Trophoblast cell (in vitro differentiated cells and primary cell): ENCODE measurements around the gene ZSWIM1.
"Not testable (repeated sequence)": the region's sequence is repeated elsewhere in the genome, so short reads cannot be mapped to it uniquely, and the experiment has no call there.

Source experiments
- DNase-seq, 2 donors: peaks; one replicate each; pipeline ENCODE4 v3.0.0-alpha.2; 2016
- H2AFZ ChIP-seq: 2 replicates; pipeline ENCODE4 v1.6.1; 2013; ENCODE audit warnings: low read length, moderate library complexity, mild to moderate bottlenecking; ENCODE audit not compliant: insufficient read depth, poor library complexity
- H2AK5ac ChIP-seq: 2 replicates; pipeline ENCODE4 v1.6.1; 2013; ENCODE audit warnings: mild to moderate bottlenecking, low read length
- H2BK120ac ChIP-seq: 2 replicates; pipeline ENCODE4 v1.6.1; 2013; ENCODE audit warnings: low read length, mild to moderate bottlenecking, moderate library complexity; ENCODE audit not compliant: insufficient read depth, poor library complexity
- H2BK12ac ChIP-seq: 2 replicates; pipeline ENCODE4 v1.6.1; 2013; ENCODE audit warnings: mild to moderate bottlenecking, low read length, moderate library complexity
- H2BK5ac ChIP-seq: 2 replicates; pipeline ENCODE4 v1.6.1; 2013; ENCODE audit warnings: low read length, low read depth, moderate library complexity, mild to moderate bottlenecking; ENCODE audit not compliant: poor library complexity
- H3K14ac ChIP-seq: 2 replicates; pipeline ENCODE4 v1.6.1; 2013; ENCODE audit warnings: mild to moderate bottlenecking, low read length
- H3K18ac ChIP-seq: 2 replicates; pipeline ENCODE4 v1.6.1; 2013; ENCODE audit warnings: mild to moderate bottlenecking, low read length
- H3K23ac ChIP-seq: 2 replicates; pipeline ENCODE4 v1.6.1; 2013; ENCODE audit warnings: low read length
- H3K27ac ChIP-seq: 2 replicates; pipeline ENCODE4 v1.5.1; 2013; ENCODE audit warnings: low read depth, mild to moderate bottlenecking, inconsistent platforms, low read length, moderate library complexity
- H3K27me3 ChIP-seq: 2 replicates; pipeline ENCODE4 v1.6.1; 2013; ENCODE audit warnings: inconsistent platforms, mild to moderate bottlenecking, low read length, moderate library complexity; ENCODE audit not compliant: insufficient read depth
- H3K36me3 ChIP-seq, 2 experiments: 1 replicate in 1 of 2; 2 replicates in 1 of 2; pipeline ENCODE4 v1.6.1; 2013; ENCODE audit warnings: low read length in 2 of 2, mild to moderate bottlenecking in 2 of 2, moderate library complexity in 1 of 2; ENCODE audit not compliant: insufficient read depth in 2 of 2, control insufficient read depth in 1 of 2
- H3K4ac ChIP-seq: 2 replicates; pipeline ENCODE4 v1.6.1; 2013; ENCODE audit warnings: low read depth, mild to moderate bottlenecking, low read length, moderate library complexity
- H3K4me1 ChIP-seq, 2 experiments: 1 replicate in 1 of 2; 2 replicates in 1 of 2; pipeline ENCODE4 v1.6.1; 2013; ENCODE audit warnings: low read length in 2 of 2, mild to moderate bottlenecking in 2 of 2, moderate library complexity in 1 of 2; ENCODE audit not compliant: insufficient read depth in 2 of 2, control insufficient read depth in 1 of 2
- H3K4me2 ChIP-seq: 2 replicates; pipeline ENCODE4 v1.6.1; 2013; ENCODE audit warnings: inconsistent platforms, mild to moderate bottlenecking, low read length, moderate library complexity
- H3K4me3 ChIP-seq: 2 replicates; pipeline ENCODE4 v1.5.1; 2013; ENCODE audit warnings: mild to moderate bottlenecking, low read depth, low read length, inconsistent platforms
- H3K79me1 ChIP-seq: one replicate; pipeline ENCODE4 v1.6.1; 2013; ENCODE audit warnings: low read length
- H3K79me2 ChIP-seq: 2 replicates; pipeline ENCODE4 v1.6.1; 2013; ENCODE audit warnings: low read length, mild to moderate bottlenecking; ENCODE audit not compliant: control insufficient read depth, insufficient read depth, poor library complexity
- H3K9ac ChIP-seq: 2 replicates; pipeline ENCODE4 v1.6.1; 2013; ENCODE audit warnings: mild to moderate bottlenecking, low read length
- H3K9me3 ChIP-seq: 2 replicates; pipeline ENCODE4 v1.6.1; 2013; ENCODE audit warnings: low read depth, mild to moderate bottlenecking, control low read depth, inconsistent platforms, low read length; ENCODE audit not compliant: insufficient read depth
- H4K12ac ChIP-seq: 2 replicates; pipeline ENCODE4 v1.6.1; 2013; ENCODE audit warnings: low read depth, mild to moderate bottlenecking, low read length, moderate library complexity
- H4K8ac ChIP-seq: 2 replicates; pipeline ENCODE4 v1.6.1; 2013; ENCODE audit warnings: low read depth, mild to moderate bottlenecking, low read length, moderate library complexity
- H4K91ac ChIP-seq: one replicate; pipeline ENCODE4 v1.6.1; 2013; ENCODE audit warnings: low read depth, mild to moderate bottlenecking, low read length, moderate library complexity
- WGBS: extraction: QIAGEN DNeasy Blood & Tissue Kit; methylation state at CpG from one replicate; pipeline ENCODE4 v1.1.7; 2013; ENCODE audit warnings: missing lambda C conversion rate; ENCODE audit not compliant: insufficient read length, insufficient coverage; ENCODE audit errors: extremely low coverage; 5-methylcytosine and 5-hydroxymethylcytosine counted together

Gene ZSWIM1

GRCh38 chr20:45901332-45901731 is 20.3 kb downstream of the ZSWIM1 start:
- not testable (repeated sequence) for H3K4me2 ChIP-seq
- WGBS, result no CpG with 5 or more reads among the region's 6 CpGs

DNA sequence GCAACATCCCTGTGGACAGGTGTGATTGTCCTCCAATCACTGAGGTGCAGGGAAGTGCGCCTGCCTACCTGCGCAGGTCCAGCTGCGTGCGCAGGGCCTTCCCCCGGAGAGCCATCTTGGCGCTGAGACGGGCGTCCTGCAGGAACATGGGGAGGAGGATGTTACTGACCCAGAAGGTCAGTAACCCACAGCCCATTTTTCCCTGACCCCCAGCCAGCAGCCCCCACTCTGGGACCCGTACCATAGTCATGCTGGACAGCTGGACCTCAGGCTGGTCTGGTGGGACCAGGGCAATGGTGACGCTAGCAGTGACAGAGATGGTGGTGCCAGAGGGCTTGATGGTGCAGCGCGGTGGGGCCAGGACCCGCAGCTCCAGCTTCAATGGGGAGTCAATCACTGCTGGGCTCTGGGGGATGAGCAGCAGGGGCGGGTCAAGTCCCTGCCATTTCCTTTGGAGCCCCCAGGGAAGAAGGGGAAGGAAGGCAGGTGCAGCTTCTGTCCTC is 21.2 kb downstream of the ZSWIM1 start:
- Histone ChIP-seq H3K4me2 (no peak overlapping the region), H3K14ac (no peak overlapping the region), H3K27ac (no peak overlapping the region), H2AFZ (no peak overlapping the region), H3K79me2 (no peaks in the 10 kb centered on the region), H4K12ac (no peak overlapping the region), H2AK5ac (no peak overlapping the region), H3K4me1 (peaks cover 0 to 5% of the 10 kb centered on the region in 2 experiments), H2BK12ac (no peak overlapping the region), H2BK120ac (no peak overlapping the region), H4K8ac (no peak overlapping the region), H3K4me3 (no peak overlapping the region), H3K9ac (no peak overlapping the region), H3K27me3 (no peaks in the 10 kb centered on the region), H2BK5ac (no peak overlapping the region), H3K18ac (no peak overlapping the region), H3K23ac (no peak overlapping the region), H3K36me3 (peaks cover 29 to 30% of the 10 kb centered on the region in 2 experiments), H3K4ac (no peak overlapping the region), H3K9me3 (peaks cover 2% of the 10 kb centered on the region), H3K79me1 (no peaks in the 10 kb centered on the region), H4K91ac (no peak overlapping the region)
- WGBS, result no CpG with 5 or more reads among the region's 14 CpGs
- DNase-seq, result peak in 1 of 2 donors; percentile 19

More at GRCh38 chr20:45901332-45901731, 20.3 kb downstream of the ZSWIM1 start:
- H3K4me3 ChIP-seq, H3K79me1 ChIP-seq, DNase-seq, H3K9ac ChIP-seq, H2BK120ac ChIP-seq, H2BK5ac ChIP-seq, H3K4me1 ChIP-seq, H3K27me3 ChIP-seq, H3K9me3 ChIP-seq, H3K23ac ChIP-seq, H2AK5ac ChIP-seq, H3K79me2 ChIP-seq, H2AFZ ChIP-seq, H3K14ac ChIP-seq, H4K12ac ChIP-seq, H4K8ac ChIP-seq, H2BK12ac ChIP-seq, H3K4ac ChIP-seq, H3K18ac ChIP-seq, H4K91ac ChIP-seq, H3K27ac ChIP-seq: not testable (repeated sequence)
- H3K36me3 ChIP-seq, result peaks cover 35 to 36% of the 10 kb centered on the region in 2 experiments

GRCh38 chr20:45904583-45905504 is 23.8 kb downstream of the ZSWIM1 start:
- no peak overlapping the region for H3K18ac ChIP-seq
- H3K4me2 ChIP-seq, result no peak overlapping the region
- no peak overlapping the region for H2BK120ac ChIP-seq
- DNase-seq, result no peak
- H3K4me3 ChIP-seq, result no peak overlapping the region
- H2BK12ac ChIP-seq, result no peak overlapping the region
- no peaks in the 10 kb centered on the region for H3K27me3 ChIP-seq
- no peaks in the 10 kb centered on the region for H3K79me1 ChIP-seq
- H3K36me3 ChIP-seq, result peaks cover 12 to 15% of the 10 kb centered on the region in 2 experiments
- H3K9ac ChIP-seq, result no peak overlapping the region
- no peak overlapping the region for H2BK5ac ChIP-seq
- no peak overlapping the region for H4K8ac ChIP-seq
- no CpG with 5 or more reads among the region's 16 CpGs for WGBS
- H3K23ac ChIP-seq, result no peak overlapping the region
- H3K9me3 ChIP-seq, result no peaks in the 10 kb centered on the region
- H3K27ac ChIP-seq, result no peak overlapping the region
- no peaks in the 10 kb centered on the region for H3K79me2 ChIP-seq
- no peak overlapping the region for H4K12ac ChIP-seq
- no peak overlapping the region for H3K4ac ChIP-seq
- H4K91ac ChIP-seq, result no peak overlapping the region
- no peak overlapping the region for H3K14ac ChIP-seq
- H2AK5ac ChIP-seq, result no peak overlapping the region
- no peak overlapping the region for H2AFZ ChIP-seq
- H3K4me1 ChIP-seq, result peaks cover 0 to 5% of the 10 kb centered on the region in 2 experiments

- H4K91ac ChIP-seq, result no peak overlapping the region
- peaks cover 10 to 15% of the 10 kb centered on the region in 2 experiments for H3K36me3 ChIP-seq
- H2BK12ac ChIP-seq, result no peak overlapping the region
- no peak overlapping the region for H3K23ac ChIP-seq
- H3K4me2 ChIP-seq, result no peak overlapping the region
- no CpG with 5 or more reads among the region's 8 CpGs for WGBS
- H4K8ac ChIP-seq, result no peak overlapping the region
- H3K4ac ChIP-seq, result no peak overlapping the region
- H3K9ac ChIP-seq, result no peak overlapping the region
- no peaks in the 10 kb centered on the region for H3K27me3 ChIP-seq
- H3K18ac ChIP-seq, result no peak overlapping the region
- H3K14ac ChIP-seq, result no peak overlapping the region
- H3K79me1 ChIP-seq, result no peaks in the 10 kb centered on the region
- no peak overlapping the region for H2BK5ac ChIP-seq
- no peaks in the 10 kb centered on the region for H3K79me2 ChIP-seq
- H3K4me3 ChIP-seq, result no peak overlapping the region
- no peak overlapping the region for H3K27ac ChIP-seq
- peak; percentile 91 to 98 for DNase-seq
- no peak overlapping the region for H2AK5ac ChIP-seq
- H4K12ac ChIP-seq, result no peak overlapping the region
- H2AFZ ChIP-seq, result no peak overlapping the region
- H3K9me3 ChIP-seq, result no peaks in the 10 kb centered on the region
- H3K4me1 ChIP-seq, result peaks cover 0 to 5% of the 10 kb centered on the region in 2 experiments
- H2BK120ac ChIP-seq, result no peak overlapping the region
Observed at GRCh38 chr20:45905505-45906079, 24.6 kb downstream of the ZSWIM1 start.
